Activated T-helper 1 cell treated with anti-CD3 and anti-CD28 coated beads, Interleukin-2, amount 50 U/mL, for 16 hours (primary cell): ENCODE results near the gene ALPK3.

Experiments used
- DNase-seq, 2 donors: peaks; one replicate each; pipeline ENCODE4 v3.0.0-alpha.2; 2020; ENCODE audit warnings: low read depth in 1 of 2, low spot score in 1 of 2

ALPK3 gene

GRCh38 chr15:84822653-84823281 lies 5.6 kb downstream of the ALPK3 start:
- DNase-seq = no peak

DNA sequence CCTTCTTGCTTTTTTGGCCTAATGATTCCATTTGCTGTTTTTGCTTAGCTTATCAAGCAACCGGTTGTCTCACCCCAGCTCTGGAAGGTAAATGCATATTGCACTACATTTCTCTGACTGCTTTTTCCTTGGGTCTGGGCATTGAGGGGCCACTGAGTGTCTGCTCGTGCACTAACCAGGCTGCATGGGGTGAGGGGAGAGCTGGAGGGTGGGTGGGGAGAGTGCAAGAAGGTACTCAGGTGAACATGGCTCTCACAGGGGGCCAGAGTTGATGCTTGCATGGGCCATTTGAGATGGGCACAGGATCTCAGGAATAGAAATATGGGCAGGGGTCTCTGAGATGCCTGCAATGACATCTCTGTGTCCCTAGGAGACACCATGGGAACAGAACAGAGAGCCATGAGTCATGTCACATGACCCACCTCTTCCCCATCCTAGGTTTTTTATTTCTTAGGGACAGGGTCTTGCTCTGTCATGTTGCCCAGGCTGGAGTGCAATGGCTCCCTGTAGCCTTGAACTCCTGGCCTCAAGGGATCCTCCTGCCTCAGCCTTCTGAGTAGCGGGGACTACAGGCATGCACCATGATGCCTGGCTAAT lies 6.2 kb downstream of the ALPK3 start:
- DNase-seq = no peak

DNA sequence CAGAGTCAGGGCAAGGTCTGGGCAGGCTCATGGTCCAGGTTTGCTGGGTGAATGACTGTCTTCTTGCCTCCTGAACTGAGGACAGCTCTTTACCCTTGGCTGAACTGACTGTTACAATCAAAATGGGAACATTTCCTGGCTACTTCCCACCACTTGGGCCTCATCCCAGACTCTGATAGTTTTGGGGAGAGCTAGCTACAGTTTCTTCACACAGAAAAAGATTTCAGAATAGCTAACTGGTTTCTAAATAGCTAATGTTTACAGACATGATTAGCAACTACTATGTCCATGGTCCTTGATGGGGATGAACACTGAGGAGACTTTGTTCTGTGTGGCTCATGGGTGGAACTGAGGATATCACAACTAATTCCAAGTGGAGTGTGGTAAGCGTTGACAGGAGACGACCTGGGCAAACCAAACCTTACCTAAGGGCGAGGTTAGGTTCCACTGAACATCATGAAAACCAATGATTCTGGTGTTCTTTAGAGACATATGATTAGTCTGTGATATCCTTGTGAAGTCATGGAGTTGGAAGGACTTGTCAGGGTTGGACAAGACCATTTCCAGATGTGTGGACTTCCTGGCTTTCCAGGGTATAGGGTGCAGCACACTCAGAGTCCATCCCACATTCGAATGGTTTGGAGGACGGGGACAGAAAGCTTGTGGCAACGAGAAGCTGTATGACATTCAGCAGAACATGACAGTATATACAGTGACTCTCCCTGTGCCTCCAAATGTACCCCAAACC lies 7.3 kb downstream of the ALPK3 start:
- no peak for DNase-seq

DNA sequence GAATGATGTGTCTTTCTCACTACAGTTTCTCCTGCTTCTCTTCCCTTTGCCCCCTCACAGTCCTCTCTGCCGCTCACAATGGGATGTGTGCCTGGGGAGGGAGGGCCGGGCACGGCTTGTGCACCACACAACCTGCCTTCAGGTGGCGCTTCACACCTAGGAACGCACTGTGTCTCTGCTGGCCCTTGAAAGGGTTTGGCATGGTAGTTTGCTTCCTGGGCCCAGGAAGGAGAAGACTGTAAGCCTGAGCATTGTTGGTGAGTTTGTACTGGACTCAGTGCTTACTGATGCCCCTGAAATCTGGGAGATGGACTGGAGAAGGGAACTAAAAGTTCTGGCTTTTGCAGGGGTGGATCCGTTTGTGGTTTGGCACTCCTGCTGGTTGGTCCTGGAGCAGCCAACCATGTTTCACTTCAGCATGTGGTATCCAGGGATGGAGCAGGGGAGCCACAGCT lies 9.2 kb downstream of the ALPK3 start:
- DNase-seq = no peak

GRCh38 chr15:84827246-84827645 lies 10.1 kb downstream of the ALPK3 start:
- DNase-seq = no peak

GRCh38 chr15:84828086-84828908 lies 11.1 kb downstream of the ALPK3 start:
- no peak for DNase-seq

GRCh38 chr15:84829428-84829827 lies 12.3 kb downstream of the ALPK3 start:
- no peak for DNase-seq

- no peak for DNase-seq
Observed at GRCh38 chr15:84830036-84830435, 12.9 kb downstream of the ALPK3 start.

GRCh38 chr15:84831028-84831427 lies 13.9 kb downstream of the ALPK3 start:
- DNase-seq = no peak

DNA sequence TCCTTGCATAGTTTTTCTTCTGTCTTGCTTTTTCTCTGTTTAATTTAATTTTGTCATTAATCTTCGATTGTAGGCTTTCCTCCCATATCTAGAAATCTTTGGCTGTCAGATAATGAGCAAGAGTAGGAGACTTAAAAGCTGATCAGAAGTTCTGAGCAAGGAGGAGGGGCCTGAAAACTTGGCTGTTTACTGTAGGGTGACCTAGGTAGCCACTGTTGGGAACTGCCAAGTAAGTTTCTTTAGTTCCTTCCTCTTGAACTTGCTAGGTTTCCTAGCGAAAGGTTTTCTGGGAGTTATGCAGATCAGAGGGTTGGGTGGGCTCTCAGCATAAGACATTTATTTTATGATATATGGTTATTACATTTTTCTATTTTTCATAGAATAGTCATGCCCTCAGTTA lies 14.5 kb downstream of the ALPK3 start:
- no peak for DNase-seq

DNA sequence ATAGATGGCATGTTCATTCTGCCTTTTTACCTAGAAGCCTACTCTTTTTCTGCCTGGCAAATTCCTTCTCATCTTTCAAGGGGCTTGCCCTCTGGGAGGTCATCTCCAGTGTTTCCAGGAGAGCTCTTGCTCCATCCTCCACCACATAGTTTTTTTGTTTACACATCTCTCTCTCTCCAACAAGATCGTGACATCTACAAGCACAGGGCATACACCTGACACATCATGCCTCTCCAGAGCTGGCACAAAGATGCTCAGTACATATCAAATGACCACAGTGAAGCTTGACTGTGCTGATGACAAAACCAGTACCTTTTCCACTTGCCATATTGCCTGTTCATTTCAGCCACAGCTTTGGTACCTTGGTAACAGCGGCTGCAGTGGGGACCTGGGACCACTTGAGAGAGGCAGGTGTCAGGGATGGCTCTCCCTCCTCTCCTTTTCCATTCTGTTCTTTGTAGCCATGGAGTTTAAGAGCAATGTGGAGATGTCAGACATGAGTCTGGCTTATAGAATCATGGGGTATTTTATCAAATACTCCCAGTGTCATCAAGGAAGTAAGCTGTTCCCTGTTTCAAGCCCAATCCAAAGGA lies 15.4 kb downstream of the ALPK3 start:
- no peak for DNase-seq

- DNase-seq = no peak
Observed at GRCh38 chr15:84833447-84834228, 16.5 kb downstream of the ALPK3 start.

GRCh38 chr15:84834229-84834955 lies 17.2 kb downstream of the ALPK3 start:
- DNase-seq = no peak

- DNase-seq = no peak
Observed at GRCh38 chr15:84834969-84835368, 17.8 kb downstream of the ALPK3 start.

- no peak for DNase-seq
Observed at GRCh38 chr15:84835661-84836337, 18.6 kb downstream of the ALPK3 start.

DNA sequence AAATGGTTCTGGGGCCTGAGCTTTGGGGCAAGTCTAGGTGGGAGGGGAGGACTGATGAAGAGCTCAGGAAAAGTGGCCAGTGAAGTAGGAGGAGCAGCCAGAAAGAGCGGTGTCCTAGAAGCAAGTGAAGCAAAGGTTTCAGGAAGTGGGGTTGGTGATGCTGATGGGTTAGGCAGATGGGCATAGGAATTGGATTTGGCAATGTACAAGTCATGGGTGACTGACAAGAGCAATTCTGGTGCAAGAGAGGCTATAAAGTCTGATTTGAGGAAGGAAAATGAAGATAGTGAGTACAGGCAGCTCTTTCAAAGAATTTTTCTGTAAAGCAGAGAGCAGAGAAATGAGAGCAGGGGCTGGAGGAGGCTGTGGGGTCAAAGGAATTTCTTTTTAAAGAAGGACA lies 19.7 kb downstream of the ALPK3 start:
- no peak for DNase-seq

- no peak for DNase-seq
Observed at GRCh38 chr15:84839714-84840113, 22.6 kb downstream of the ALPK3 start.

DNA sequence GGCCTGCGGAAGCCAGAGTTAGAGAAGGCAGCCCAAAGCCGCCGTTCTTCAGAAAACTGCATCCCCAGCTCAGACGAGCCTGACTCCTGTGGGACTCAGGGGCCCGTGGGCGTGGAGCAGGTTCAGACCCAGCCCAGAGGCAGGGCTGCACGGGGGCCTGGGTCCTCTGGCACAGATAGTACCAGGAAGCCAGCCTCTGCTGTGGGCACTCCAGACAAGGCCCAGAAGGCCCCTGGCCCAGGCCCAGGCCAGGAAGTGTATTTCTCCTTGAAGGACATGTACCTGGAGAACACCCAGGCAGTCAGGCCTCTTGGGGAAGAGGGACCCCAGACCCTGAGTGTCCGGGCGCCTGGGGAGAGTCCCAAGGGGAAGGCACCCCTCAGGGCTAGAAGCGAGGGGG lies 23.1 kb downstream of the ALPK3 start:
- DNase-seq = no peak

GRCh38 chr15:84840741-84841429 lies 23.7 kb downstream of the ALPK3 start:
- DNase-seq = no peak
